Measurements from ENCODE around the gene DEPP1.

DNA sequence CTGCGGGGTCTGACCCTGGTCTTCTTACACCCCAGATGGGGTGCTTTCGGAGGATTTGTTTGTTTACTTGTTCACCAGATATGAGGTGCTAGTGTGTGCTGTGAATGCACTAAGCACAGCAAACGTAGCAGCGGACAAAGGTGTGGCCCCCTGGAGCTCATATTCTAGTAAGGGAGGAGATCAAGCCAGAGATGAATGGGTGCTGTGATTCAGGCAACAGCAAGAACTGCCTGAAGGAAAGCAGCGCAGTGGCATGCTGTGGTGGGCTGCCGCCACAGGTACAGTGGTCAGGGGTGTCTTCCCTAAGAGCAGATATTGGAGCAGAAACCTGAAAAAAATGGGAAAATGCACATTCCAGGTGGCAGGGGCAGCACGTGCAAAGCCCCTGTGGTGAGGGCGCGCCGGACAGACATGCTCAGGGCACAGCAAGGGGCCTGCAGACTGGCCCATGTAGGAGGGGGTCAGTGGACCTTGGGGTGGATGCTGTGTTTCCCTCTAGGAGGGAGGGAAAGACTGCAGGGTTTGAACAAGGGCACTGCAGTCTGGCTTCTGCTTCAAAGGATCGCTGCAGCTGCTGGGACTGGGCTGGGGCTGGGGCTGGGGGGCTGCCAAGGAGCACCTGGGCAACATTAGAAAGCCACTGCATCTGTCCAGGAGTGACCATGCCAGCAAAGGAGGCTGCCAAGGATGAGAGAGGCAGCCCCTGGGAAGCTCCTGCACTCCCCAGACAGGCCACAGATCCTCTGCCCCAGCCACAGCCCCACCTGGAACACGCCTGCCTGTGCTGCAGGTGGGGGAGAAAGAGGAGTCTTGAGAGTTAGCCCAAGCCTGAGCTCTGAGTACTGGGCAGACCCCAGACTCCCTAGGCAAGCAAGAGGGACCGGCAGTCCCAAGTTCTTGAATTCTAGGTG lies 927 bp upstream of the DEPP1 start:
- TF ChIP-seq, protein P1, sequence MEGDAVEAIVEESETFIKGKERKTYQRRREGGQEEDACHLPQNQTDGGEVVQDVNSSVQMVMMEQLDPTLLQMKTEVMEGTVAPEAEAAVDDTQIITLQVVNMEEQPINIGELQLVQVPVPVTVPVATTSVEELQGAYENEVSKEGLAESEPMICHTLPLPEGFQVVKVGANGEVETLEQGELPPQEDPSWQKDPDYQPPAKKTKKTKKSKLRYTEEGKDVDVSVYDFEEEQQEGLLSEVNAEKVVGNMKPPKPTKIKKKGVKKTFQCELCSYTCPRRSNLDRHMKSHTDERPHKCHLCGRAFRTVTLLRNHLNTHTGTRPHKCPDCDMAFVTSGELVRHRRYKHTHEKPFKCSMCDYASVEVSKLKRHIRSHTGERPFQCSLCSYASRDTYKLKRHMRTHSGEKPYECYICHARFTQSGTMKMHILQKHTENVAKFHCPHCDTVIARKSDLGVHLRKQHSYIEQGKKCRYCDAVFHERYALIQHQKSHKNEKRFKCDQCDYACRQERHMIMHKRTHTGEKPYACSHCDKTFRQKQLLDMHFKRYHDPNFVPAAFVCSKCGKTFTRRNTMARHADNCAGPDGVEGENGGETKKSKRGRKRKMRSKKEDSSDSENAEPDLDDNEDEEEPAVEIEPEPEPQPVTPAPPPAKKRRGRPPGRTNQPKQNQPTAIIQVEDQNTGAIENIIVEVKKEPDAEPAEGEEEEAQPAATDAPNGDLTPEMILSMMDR (IDR thresholded peaks at IDR 0.05; ENCODE audit: extremely low read depth in 1 of 2, insufficient read depth in 1 of 2, low read depth in 1 of 2, low read length in 2 of 2), result no peak
- no peak for TF ChIP-seq EZH2 (IDR thresholded peaks at IDR 0.05; ENCODE audit: borderline replicate concordance, low read depth, low read length, severe bottlenecking)
- TF ChIP-seq, protein P2, sequence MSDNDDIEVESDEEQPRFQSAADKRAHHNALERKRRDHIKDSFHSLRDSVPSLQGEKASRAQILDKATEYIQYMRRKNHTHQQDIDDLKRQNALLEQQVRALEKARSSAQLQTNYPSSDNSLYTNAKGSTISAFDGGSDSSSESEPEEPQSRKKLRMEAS (IDR thresholded peaks at IDR 0.05; ENCODE audit: insufficient read depth, insufficient read length), result no peak
- no peak for TF ChIP-seq POLR2A (IDR thresholded peaks at IDR 0.05; ENCODE audit: low read depth, low read length)
- TF ChIP-seq POLR2AphosphoS5 (IDR thresholded peaks at IDR 0.05; ENCODE audit: insufficient read depth, low read depth, low read length), result no peak
- TF ChIP-seq JUN (IDR thresholded peaks at IDR 0.05; ENCODE audit: borderline replicate concordance, insufficient read depth, insufficient read length, low read depth), result no peak
- no peak for TF ChIP-seq MYC (IDR thresholded peaks at IDR 0.05; ENCODE audit: low read depth, low read length)
- no peak for TF ChIP-seq FOS (IDR thresholded peaks at IDR 0.05; ENCODE audit: borderline replicate concordance, insufficient read depth, low read length)
- TF ChIP-seq GATA2 (IDR thresholded peaks at IDR 0.05; ENCODE audit: insufficient read depth, insufficient read length, low read depth, low read length), result no peak
